ENCODE data around the gene WNT2B. TPM values are rescaled to one million over a fixed set of nuclear protein-coding genes. Genes with fewer than 3 reads are reported as not detected.

The WNT2B gene
- total RNA-seq, 4 donors from 2014 or later, result 5.8 to 15.0 (median 13.9) TPM

- Histone ChIP-seq H3K27ac (no peak overlapping the region), H3K4me3 (no peak overlapping the region), H3K4me1 (no peaks in the 10 kb centered on the region), H3K27me3 (no peaks in the 10 kb centered on the region), H3K9me3 (no peaks in the 10 kb centered on the region), H3K36me3 (no peaks in the 10 kb centered on the region)
- no peak for DNase-seq
- no peak for TF ChIP-seq POLR2A (IDR thresholded peaks at IDR 0.05)
- TF ChIP-seq, protein P1, sequence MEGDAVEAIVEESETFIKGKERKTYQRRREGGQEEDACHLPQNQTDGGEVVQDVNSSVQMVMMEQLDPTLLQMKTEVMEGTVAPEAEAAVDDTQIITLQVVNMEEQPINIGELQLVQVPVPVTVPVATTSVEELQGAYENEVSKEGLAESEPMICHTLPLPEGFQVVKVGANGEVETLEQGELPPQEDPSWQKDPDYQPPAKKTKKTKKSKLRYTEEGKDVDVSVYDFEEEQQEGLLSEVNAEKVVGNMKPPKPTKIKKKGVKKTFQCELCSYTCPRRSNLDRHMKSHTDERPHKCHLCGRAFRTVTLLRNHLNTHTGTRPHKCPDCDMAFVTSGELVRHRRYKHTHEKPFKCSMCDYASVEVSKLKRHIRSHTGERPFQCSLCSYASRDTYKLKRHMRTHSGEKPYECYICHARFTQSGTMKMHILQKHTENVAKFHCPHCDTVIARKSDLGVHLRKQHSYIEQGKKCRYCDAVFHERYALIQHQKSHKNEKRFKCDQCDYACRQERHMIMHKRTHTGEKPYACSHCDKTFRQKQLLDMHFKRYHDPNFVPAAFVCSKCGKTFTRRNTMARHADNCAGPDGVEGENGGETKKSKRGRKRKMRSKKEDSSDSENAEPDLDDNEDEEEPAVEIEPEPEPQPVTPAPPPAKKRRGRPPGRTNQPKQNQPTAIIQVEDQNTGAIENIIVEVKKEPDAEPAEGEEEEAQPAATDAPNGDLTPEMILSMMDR (IDR thresholded peaks at IDR 0.05), result no peak
These were observed 39.8 kb downstream of the WNT2B start for GRCh38 chr1:112548547-112548946.

- H3K4me3 ChIP-seq, result no peak overlapping the region
- no peak overlapping the region for H3K27ac ChIP-seq
- no peaks in the 10 kb centered on the region for H3K4me1 ChIP-seq
- no peaks in the 10 kb centered on the region for H3K27me3 ChIP-seq
- no peak for DNase-seq
- no peaks in the 10 kb centered on the region for H3K9me3 ChIP-seq
- TF ChIP-seq, protein P1 (IDR thresholded peaks at IDR 0.05), result no peak
- TF ChIP-seq POLR2A (IDR thresholded peaks at IDR 0.05), result no peak
- H3K36me3 ChIP-seq, result no peaks in the 10 kb centered on the region
These were observed 40.8 kb downstream of the WNT2B start for GRCh38 chr1:112549590-112549989.

DNA sequence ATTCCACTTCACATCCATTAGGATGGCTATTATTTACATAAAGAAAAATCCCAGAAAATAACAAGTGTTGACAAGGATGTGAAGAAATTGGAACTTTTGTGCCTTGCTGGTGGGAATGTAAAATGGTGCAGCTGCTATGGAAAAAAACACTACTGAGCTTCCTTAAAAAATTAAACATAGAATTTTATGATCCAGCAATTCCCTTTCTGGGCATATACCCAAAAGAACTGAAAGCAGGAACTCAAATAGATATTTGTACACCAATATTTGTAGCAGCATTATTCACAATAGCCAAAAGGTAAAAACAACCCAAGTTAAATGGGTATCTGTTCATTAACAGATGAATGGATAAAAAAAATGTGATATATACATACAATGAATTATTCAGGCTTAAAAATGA lies 45.6 kb downstream of the WNT2B start:
- no peak for DNase-seq
- H3K9me3 ChIP-seq, result no peaks in the 10 kb centered on the region
- no peak for TF ChIP-seq POLR2A (IDR thresholded peaks at IDR 0.05)
- TF ChIP-seq, protein P1 (IDR thresholded peaks at IDR 0.05), result no peak
- no peaks in the 10 kb centered on the region for H3K36me3 ChIP-seq
- no peaks in the 10 kb centered on the region for H3K27me3 ChIP-seq
- H3K4me1 ChIP-seq, result no peaks in the 10 kb centered on the region
- no peak overlapping the region for H3K4me3 ChIP-seq
- H3K27ac ChIP-seq, result no peak overlapping the region

- no peaks in the 10 kb centered on the region for H3K9me3 ChIP-seq
- no peak for DNase-seq
- no peak overlapping the region for H3K4me3 ChIP-seq
- TF ChIP-seq, protein P1 (IDR thresholded peaks at IDR 0.05), result no peak
- TF ChIP-seq POLR2A (IDR thresholded peaks at IDR 0.05), result no peak
- no peaks in the 10 kb centered on the region for H3K27me3 ChIP-seq
- H3K27ac ChIP-seq, result no peak overlapping the region
- no peaks in the 10 kb centered on the region for H3K4me1 ChIP-seq
- H3K36me3 ChIP-seq, result no peaks in the 10 kb centered on the region
These were observed 48.6 kb downstream of the WNT2B start for GRCh38 chr1:112557385-112557784.

DNA sequence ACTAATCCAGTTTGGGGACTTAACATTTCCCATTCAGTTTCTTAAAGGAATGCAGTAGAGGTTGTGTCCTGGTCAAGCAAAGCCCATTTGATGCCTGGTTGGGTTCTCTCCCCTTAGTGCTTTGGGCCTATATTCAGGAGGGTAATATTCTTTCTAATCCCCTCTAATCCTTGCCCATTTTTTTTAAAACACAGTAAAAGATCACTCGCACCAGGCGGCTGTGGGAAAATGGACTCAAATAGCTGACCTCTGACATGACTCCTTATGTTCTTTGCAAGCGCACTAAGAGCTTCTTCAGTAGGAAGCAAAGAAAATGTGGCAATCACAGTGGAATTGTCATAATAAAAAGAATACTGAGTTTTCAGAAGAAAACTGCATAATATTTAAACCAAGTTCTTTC lies 49.9 kb downstream of the WNT2B start:
- no peaks in the 10 kb centered on the region for H3K9me3 ChIP-seq
- H3K4me1 ChIP-seq, result no peaks in the 10 kb centered on the region
- no peaks in the 10 kb centered on the region for H3K36me3 ChIP-seq
- no peak overlapping the region for H3K27ac ChIP-seq
- no peak overlapping the region for H3K4me3 ChIP-seq
- H3K27me3 ChIP-seq, result no peaks in the 10 kb centered on the region
- TF ChIP-seq, protein P1 (IDR thresholded peaks at IDR 0.05), result no peak
- no peak for TF ChIP-seq POLR2A (IDR thresholded peaks at IDR 0.05)
- no peak for DNase-seq

GRCh38 chr1:112563341-112563740 lies 54.6 kb downstream of the WNT2B start:
- Histone ChIP-seq H3K9me3 (no peaks in the 10 kb centered on the region), H3K27ac (no peak overlapping the region), H3K27me3 (no peaks in the 10 kb centered on the region), H3K36me3 (no peaks in the 10 kb centered on the region), H3K4me3 (no peak overlapping the region), H3K4me1 (no peaks in the 10 kb centered on the region)
- no peak for DNase-seq
- TF ChIP-seq, protein P1 (IDR thresholded peaks at IDR 0.05), result no peak
- TF ChIP-seq POLR2A (IDR thresholded peaks at IDR 0.05), result no peak

Measured in Peyer's patch (tissue), 4 donors.